CD1c-positive myeloid dendritic cell (primary cell): ENCODE results near the gene TMEM121B.
A peak's percentile ranks its signal among the peaks of the same experiment; 100 is the strongest.

ENCODE experiments used
- DNase-seq: peaks from one replicate; pipeline ENCODE4 v3.0.0-alpha.2; 2016; ENCODE audit errors: extremely low spot score

Gene TMEM121B

DNA sequence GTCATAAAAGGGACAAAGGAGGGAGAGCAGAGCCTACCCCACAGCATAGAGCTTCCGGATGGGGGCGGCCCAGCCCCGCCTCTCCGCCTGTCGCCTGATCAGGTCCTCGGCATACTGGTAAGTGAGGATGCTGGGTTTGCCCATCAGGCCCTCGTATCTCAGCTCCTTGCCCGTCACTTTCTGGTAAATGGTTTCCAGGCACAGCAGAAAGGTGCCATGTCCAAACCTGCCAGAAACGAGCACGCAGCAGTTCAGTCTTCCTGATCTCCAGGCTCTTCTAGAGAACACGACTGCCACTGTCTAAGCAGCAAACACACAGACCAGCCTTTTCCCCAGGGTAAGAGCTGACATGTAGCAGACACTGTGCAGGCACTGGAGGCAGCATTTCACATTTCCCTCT lies 17.4 kb upstream of the TMEM121B start:
- no peak for DNase-seq

DNA sequence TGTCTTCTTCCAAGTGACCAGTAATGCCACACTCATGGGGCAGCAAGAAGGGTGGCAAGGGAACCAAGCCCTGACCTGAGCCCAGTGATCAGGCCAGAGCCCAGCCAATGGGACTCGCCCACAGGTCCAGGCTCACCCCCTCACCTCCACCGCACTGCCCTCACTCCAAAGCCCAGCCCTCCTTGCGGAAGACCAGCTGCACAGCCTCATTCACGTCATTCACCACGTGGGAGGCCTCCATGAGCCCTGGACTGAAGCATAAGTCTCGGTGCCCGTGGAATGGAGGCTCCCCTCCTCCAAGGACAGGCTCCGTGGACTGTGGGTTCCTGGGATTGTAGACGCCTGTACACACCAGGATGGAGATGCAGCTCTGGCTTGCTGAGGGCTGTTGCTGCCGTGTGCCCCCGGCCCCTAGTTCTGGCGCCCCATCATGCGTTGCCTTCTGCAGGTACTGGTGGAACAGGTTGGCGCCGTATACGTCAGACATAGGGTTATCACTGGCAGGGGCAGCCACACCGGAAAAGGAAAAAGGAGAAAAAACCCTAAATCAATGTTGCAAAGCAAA lies 16.8 kb upstream of the TMEM121B start:
- DNase-seq = no peak

DNA sequence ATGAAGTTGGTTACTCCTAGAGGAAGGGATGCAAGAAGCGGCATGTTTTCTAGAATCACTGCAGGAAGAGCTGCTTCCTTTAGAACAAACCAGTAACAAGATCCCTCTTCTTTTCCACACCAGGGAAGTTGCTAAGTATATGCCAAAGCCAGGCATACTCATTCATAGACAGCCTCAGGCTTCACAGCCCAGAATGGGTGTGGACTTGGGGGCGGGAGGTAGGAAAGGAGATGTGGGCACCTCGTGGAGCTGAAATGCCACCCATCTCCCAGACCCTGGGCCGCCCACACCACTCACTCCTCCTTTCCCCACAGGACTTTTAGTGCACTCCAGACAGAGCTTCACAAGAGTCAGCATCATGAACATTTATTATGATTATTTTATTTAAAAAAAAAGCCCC lies 16.0 kb upstream of the TMEM121B start:
- DNase-seq = no peak

DNA sequence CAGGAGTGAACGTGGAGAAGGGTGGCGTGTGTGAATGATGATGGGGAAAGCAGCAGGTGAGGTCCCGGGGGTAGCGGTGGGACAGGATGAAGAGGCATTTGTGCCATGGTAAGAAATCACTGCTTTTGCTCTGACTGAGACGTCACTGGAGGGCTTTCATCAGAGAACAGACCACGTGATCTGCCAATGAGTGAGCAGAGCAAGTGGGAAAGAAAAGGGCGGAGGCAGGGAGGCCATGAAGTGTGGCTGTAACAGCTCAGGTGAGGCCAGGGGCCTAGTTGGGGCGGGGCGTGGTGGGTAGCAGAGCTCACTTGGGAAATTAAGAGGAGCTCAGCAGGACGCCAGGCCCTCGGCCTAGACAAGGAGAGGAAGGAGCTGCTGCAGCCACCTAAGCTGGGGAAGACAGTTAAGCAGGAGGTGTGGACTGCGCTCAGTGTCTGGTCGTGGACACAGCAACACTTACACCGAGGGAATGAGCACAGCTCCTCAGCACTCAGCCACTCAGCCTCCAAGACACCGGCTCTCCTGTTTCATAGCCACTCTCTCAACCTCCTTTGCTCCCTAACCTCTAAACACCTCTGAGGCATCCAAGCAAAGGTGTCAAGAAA lies 14.1 kb upstream of the TMEM121B start:
- DNase-seq = no peak

DNA sequence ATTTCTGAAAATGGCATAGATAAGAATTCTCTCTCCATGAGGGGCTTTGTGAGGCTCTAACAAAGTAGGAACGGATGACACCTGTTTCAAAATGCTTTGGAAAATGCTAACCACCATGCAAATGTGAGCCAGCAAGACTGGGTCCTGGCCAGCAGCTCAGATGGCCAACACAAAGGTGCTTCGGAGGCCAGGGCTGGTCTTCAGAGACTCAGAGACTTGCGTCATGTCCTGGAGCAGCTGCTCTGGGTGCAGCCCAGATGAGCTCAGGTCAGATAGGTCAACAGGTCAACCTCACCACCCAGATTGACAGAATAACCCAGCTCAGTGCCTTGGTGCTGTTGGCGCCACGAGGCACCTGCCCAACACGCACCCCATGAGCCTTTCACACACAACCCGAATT lies 12.0 kb upstream of the TMEM121B start:
- DNase-seq = no peak

DNA sequence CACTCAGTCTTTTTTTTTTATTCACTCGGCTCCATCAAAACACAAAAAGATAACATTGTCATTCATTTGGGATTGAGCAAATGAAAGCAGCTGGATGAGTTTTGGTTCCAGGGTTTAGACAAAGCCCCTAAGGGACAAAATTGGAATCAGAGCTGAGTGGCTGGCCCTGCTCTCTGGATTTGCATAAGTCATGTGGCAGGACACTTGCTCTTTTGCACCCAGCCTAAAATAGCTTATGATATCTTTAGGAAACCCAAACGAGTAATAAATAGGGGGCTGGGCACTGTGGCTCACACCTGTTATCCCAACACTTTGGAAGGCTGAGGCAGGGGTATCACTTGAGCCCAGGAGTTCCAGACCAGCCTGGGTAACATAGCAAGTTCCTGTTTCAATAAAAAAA lies 11.0 kb upstream of the TMEM121B start:
- DNase-seq = no peak

DNA sequence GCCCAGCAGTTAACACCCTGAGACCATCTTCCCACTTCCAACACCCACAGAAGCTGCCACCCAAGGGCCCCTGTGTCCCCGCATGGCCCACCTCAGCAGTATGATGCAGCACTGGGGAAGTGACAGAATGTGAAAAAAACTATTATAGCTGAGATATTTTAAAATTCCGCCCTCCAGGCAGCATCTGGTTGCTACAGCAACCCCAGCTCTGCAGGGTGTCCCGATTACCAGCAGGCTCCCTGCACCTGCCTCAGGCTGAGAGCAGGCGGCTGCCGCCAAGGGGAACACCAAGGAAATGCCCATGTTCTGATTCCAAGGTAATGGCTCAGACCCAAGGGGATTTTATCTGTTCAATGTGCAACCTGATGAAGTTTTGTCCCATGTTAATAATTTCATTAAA lies 10.5 kb upstream of the TMEM121B start:
- DNase-seq = no peak

DNA sequence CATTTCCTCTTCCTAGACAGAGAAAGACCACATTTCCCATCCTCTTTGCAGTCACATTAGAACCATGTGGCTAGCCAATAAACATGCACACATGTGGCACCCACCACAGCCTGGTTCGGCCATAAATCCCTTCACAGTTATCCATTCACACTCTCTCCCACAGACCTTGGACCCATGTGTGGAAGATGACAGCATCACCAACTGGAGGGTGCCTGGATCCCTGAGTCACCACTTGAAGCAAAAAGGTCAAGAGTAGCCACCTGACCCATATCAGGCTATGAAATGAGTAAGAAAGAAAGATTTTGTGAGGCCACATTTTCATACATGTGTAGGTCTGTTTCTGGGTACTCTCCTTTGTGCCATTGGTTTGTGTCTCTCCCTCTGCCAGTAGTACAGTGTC lies 9.0 kb upstream of the TMEM121B start:
- DNase-seq = no peak

DNA sequence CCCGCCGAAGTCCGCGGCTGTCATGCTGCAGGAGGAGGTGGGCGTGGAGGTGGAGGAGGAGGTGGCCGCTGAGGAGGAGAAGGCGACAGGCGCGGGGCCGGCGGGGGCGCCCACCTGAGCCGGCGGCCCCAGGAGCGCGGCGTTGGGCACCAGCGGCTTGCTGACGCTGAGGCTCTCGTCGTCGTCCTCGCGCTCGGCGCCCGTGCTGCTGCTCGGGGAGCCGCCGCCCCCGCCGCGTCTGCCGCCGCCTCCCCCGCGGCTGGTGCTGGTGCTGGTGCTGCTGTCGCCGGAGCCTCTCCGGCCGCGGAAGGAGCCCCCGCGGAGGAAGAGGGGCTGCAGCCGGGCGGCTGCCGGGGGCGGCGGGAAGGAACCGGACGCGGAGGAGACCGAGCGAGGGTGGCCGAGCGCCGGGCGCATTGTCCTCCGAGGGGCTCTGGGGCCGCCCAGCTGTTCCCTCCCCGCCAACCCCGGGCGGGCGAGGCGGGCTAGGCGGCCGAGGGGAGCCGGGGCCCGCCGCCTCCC lies 388 bp downstream of the TMEM121B start:
- DNase-seq = peak; percentile 59

DNA sequence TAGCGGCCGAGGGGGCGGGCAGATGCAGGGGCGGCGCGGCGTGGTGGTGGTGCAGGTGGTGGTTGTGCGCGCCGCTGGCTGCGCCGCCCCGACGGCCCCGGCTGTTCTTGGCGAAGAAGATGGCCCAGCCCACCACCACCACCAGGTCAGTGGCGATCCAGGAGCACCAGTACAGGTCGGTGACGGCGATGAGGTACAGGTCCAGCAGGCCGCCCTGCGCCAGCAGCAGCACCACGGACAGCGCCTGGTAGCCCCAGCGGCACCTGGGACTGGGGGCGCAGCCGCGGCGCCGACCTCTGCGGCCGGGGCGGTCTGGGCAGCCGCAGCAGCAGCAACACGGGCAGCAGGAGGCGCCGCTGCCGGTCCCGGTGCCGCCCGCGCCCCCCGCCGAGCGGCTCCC lies 879 bp downstream of the TMEM121B start:
- peak; percentile 44 for DNase-seq

DNA sequence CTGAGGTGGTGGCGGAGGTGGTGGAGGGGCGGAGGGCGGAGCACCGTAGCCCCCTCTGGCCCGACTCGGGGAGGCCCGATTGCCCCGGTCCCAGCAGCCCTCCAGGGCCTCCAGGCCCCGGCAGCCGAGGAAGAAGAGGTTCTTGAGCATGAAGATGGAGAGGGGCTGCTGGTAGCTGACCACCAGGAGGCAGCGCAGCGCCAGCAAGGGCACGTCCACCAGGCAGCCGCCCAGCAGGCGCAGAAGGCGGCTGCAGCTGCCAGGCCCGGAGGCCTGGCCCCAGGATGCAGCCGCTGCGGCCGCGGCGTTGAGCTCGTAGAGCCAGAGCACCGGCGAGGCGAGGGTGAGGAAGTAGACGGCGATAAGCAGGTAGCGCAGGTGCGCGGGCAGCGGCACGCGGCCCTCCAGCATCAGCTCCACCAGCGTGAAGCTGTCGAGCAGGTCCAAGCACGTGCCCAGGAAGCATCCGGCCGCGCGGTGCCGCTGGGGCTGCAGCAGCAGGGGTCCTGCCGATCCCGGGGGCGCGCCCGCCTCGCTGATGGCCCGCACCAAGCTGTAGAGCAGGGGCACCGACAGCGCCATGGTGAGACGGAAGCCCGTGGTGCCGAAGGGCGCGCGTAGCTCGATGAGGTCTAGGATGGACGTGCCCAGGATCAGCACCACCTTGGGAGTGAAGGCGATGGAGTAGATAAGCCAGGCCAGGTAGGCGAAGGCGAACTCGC lies 1.5 kb downstream of the TMEM121B start:
- peak; percentile 51 for DNase-seq

DNA sequence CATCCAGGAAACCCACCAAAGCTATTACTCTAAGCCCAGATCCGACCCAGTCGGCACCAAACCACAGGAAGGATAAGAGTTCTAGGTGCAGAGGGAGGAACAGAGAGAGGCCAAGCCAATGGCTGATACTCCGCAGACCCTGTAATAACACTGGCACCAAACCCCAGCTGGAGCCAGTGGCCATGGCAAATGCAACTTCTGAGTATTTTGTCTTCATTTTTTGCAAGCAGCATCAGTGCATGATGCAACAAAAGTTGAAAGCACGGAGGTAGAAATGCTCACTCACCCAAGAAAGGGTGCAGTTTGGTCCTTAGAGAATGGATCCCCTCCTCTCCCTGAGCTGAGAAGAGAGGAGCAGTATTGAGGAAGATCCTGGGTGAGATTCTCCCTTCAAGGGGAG lies 2.8 kb downstream of the TMEM121B start:
- no peak for DNase-seq

DNA sequence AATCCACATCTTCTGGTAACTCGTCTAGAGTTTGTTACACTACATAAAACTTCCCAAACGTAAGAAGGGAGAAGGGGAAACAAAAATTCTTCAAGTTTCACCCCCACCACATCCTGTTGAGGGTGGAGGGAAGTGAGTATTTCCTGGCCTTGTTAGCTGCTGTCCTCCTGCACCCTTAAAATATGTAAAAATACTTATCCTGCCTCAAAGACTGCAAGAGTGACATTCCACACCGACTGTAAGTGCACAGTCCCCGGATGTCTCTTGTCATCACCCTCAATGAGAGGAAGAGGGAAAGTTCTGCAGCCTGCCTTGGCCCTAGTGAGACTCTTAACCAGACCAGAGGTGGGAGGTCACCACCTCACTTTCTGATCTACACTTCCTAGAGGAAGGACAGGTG lies 3.3 kb downstream of the TMEM121B start:
- peak; percentile 66 for DNase-seq

DNA sequence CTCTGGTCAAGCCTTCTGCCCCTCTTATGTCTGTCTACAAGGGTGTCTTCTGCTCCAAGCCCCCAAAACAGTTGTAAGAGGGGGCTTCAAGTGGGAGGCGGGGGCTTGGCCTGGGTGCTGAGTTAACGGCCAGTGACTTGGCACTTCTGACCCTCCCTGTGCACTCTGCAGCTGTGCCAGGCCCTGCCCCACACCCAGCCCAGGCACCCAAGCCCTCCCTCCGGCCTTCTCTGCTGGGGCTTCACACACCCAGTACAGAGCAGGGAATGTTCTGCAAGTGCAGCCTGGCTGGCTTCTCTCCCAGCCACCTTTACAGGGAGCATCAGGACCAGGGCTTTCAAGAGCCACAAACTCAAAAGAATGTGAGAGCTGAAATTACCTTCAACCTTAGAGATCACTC lies 3.8 kb downstream of the TMEM121B start:
- DNase-seq = no peak

DNA sequence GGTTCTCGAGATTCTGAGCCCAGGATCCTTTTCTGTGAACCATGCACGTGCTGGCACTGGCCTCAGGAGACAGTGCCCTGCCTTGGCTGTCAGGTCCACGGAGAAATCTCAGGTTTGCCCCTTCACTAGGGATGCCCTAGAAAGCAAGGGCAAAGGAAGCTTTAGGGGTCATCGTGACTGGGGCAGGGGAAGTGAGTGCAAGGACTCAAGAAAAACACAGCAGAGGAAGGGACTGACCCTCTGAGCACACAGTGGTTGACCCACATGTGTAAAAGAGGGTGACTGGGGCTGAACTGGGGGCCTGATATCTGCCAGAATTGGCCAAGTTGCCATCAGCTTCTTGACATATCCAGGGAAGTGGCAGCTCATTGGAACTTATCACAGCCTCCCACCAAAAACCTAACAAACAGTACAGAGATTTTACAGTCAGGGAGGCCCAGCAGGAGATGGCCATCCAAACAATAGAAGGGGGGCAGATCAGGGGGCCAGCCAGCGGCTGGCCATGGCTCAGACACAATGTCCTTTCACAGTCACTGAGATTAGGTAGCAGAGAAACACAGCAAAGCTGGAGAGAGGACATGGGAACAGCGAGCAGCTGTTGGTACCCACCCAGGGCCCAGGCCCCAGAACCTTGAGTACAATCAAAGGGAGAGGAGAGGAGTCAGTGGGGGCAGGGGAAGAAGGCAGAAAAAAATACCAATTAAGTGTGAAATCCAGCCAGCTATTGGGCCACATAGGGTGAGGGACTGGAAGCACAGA lies 4.4 kb downstream of the TMEM121B start:
- DNase-seq = no peak

DNA sequence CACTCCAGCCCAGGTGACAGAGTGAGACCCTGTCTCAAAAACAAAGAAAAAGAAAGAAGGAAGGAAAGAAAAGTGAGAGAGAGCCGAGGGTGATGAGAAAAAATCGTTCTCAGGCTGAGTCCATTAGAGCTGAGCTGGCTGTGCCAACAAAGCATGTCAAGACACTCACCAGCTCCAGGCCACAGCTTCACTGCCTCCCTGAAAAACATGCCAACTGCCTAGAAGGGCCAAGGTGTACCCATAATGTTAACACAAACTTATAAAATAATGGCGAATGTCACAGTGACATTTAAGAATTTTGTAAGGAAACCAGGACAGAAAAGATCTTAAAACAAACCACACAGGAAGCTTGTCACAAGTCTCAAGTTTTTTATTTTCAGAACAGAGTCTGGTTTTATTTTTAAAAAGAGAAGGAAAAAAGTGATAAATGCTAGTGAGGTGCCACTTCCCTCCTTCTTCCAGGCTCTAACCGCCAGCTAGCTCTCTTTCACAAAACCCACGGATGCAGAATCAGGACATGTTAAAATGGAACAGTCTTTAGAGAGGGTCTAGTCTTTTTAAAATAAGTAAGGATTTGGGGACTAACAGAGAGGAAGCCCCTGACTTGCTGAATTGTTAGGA lies 5.1 kb downstream of the TMEM121B start:
- peak; percentile 45 for DNase-seq

DNA sequence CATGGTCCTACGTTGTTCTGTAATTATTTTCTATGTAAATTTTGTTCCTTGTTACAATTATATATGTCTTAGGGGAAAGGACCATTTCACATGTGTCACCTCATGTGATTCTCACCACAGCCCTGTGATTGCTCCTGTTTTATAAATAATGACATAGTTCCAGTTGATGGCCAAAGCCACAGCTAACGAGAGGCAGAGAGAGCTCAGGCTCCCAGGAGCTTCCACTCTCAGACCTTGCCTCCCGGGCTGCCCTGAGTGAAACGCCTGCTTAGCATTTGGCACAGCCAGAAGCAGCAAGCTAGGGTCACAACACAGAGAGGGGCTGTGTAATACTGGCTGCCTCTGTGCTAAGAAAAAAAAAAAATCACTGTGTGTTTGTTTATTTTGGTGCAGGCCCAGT lies 5.9 kb downstream of the TMEM121B start:
- peak; percentile 40 for DNase-seq

DNA sequence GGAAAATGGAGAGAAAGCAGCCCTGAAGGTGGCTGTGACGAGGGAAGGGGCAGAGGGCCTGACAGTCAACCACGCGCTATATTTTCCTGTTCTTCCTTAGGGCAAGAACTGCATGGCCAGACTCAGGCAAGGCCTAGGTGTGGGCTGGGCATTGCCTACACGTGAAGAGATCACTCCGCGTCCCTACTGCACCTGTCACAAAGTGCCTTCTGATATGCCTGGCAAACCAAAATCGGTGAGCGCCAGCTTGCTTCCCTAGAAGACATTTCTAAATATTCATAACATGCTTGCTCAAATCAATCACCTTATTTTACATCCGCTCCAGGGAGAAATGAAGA lies 6.3 kb downstream of the TMEM121B start:
- no peak for DNase-seq

DNA sequence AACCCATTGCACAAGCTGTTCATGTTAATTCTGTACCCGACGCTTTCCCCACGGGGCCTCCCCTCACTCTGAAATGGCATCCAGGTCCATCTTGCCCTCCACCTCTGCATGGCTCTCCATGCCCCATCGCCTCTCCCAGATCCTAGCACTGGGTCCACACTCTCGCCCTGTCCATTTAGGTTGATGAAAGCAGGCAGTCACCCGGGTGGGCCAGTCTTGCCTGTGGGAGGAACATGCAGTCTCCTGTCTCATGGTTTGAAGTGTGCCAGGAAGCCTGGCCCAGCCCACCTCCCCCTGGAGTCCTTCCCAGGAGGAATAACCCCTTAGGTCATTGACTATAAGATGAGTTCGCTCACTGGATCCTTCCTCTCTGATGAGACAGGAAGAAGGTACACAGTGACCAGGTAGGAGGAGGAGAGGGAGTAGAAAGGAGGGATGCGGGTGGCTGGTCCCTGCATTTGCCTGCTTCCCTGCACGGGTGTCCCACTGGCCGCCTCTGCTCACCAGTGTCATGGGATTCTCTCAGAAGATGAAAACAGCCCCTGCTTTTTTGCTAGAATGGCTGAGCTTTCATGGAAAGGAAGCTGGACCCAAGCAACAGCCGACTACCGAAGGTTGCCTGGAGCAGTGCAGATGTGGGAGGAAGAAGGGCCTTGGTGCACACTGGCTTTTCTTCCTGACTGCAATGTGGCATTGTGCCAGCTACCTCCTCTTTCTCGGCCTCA lies 6.8 kb downstream of the TMEM121B start:
- DNase-seq = no peak

DNA sequence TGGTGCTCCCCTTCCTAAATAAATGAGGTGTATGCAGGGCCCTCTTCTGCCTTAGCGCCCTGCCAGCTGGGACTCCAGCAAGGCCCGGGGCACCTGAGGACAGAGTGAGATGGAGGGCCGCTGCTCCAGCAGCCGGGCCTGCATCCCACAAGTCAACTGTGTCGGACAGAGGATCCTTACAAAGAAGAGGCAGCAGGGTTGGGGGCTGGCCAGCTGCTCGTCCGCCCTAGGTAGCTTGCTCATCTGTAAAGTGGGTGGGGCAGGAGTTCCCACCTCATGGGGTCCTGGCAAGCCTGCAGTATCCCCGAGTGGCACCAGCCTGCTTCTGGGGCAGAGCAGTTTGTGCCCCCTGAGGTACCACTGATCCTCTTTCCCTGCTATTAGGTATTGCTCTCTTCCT lies 7.6 kb downstream of the TMEM121B start:
- no peak for DNase-seq

DNA sequence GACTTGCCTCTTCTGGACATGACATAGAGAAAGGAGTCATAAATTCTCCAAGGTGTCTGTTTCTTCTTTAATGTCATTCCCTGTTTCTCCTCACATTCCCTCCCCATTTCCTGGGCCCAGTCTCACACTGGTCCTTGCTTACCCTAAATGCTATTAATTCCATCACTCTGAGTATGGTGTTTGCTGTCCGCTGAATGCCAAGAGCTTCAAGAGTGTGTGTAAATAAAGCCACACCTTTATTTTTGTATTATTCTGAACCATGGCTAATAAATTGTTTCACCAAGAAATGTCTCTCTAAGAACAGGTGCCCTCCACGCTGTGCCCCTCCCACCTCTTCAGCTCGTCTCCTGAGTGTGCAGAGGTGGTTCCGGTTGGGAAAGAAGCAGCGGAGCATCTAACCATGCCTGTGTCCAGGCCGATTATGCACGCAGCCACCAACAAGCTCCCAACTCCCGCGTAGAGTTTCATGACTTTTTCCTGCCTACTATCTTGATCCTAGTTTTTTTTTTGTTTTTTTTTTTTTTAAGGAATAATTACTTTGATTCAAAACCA lies 8.6 kb downstream of the TMEM121B start:
- no peak for DNase-seq
